ENCODE measurements around the gene VIT. TPM values are rescaled to one million over a fixed set of nuclear protein-coding genes. Genes with fewer than 3 reads are reported as not detected.

The VIT gene
- total RNA-seq, 4 donors from 2014 or later = 1.2 to 5.0 (median 3.8) TPM

DNA sequence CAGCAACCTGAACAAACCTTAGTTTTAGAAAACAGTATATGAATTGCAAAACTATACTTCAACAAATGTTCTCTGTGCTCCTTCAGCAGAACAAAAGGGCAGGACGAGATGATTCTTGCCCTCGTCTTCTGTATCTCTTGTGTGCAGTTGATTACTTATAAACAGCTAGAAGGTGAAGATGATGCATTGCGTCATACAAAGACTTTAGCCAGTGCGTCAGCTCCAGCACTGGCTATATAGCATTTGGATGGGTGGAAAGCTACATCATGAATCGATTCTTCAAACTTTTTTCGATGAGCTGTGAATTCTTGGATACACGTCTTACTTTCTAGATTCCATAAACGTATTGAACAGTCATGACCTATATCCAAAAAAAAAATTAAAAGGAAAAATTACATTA lies 152.8 kb downstream of the VIT start:
- no peak for DNase-seq
- Histone ChIP-seq H3K36me3 (peaks cover 0 to 39% (median 0%) of the 10 kb centered on the region in 3 donors), H3K9me3 (no peaks in the 10 kb centered on the region), H3K4me3 (no peak overlapping the region), H3K4me1 (no peaks in the 10 kb centered on the region), H3K27ac (no peak overlapping the region), H3K27me3 (no peaks in the 10 kb centered on the region)
- TF ChIP-seq, protein P1, sequence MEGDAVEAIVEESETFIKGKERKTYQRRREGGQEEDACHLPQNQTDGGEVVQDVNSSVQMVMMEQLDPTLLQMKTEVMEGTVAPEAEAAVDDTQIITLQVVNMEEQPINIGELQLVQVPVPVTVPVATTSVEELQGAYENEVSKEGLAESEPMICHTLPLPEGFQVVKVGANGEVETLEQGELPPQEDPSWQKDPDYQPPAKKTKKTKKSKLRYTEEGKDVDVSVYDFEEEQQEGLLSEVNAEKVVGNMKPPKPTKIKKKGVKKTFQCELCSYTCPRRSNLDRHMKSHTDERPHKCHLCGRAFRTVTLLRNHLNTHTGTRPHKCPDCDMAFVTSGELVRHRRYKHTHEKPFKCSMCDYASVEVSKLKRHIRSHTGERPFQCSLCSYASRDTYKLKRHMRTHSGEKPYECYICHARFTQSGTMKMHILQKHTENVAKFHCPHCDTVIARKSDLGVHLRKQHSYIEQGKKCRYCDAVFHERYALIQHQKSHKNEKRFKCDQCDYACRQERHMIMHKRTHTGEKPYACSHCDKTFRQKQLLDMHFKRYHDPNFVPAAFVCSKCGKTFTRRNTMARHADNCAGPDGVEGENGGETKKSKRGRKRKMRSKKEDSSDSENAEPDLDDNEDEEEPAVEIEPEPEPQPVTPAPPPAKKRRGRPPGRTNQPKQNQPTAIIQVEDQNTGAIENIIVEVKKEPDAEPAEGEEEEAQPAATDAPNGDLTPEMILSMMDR (IDR thresholded peaks at IDR 0.05) = no peak
- no peak for TF ChIP-seq POLR2A (IDR thresholded peaks at IDR 0.05)

DNA sequence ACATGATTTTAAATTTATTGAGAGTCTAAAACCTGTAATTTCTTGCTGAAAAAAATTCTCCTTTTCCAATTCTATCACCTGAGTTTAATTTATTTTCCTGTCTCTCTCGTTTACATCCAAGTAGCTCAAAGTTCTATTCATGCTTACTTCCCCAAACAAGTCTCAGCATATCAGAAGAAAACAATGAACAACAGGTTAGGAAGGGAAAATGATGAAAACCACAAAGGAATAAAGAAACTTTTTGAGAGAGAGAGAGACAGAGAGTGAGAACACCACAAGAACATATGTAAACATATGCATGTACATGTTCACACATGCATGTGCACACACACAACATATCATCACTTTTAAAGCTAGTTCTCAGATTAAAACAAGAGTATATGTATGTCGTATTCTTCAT lies 157.7 kb downstream of the VIT start:
- Histone ChIP-seq H3K36me3 (peaks cover 0 to 49% (median 0%) of the 10 kb centered on the region in 3 donors), H3K27me3 (no peaks in the 10 kb centered on the region), H3K4me3 (no peak overlapping the region), H3K27ac (no peak overlapping the region), H3K9me3 (no peaks in the 10 kb centered on the region), H3K4me1 (no peaks in the 10 kb centered on the region)
- TF ChIP-seq, protein P1 (IDR thresholded peaks at IDR 0.05) = no peak
- TF ChIP-seq POLR2A (IDR thresholded peaks at IDR 0.05) = no peak
- DNase-seq = no peak

DNA sequence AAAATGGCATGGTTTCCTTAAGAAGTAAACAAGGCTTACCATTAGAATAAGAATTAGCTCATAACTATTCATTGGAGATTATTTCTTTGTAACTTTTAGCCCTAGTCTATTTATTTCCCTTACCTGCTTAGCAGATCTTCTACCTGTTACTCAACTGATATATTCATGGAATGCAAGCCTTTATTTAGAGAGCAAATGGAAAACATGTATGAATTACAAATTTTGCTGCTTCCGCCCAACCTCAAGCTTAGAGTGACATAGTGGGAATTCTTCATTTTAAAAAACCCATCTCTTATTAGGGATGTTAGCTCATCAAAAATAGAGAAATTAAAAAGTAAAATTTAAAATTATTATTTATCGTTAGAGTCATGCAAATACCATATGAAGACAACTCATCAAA lies 158.9 kb downstream of the VIT start:
- Histone ChIP-seq H3K4me1 (no peaks in the 10 kb centered on the region), H3K36me3 (peaks cover 0 to 39% (median 0%) of the 10 kb centered on the region in 3 donors), H3K27me3 (no peaks in the 10 kb centered on the region), H3K4me3 (no peak overlapping the region), H3K9me3 (no peaks in the 10 kb centered on the region), H3K27ac (no peak overlapping the region)
- TF ChIP-seq, protein P1 (IDR thresholded peaks at IDR 0.05) = no peak
- no peak for DNase-seq

DNA sequence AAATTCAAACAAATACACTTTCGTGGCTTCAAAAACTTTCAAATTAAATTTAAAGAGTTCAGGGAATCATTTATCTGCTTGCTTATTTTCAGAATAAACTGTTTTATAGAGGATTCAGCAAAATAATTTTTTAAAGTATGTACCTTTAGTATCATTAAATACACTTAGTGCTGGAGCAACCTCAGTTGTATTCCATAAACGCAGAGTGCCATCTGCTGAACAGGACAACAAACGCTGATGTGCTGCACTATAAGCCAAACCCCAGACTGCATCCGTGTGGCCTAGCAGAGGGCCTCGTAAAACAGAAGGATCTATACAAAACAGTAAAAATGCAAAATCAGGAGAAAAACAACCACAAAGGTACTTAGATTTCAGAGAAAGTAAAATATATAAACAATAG lies 161.2 kb downstream of the VIT start:
- Histone ChIP-seq H3K27me3 (no peaks in the 10 kb centered on the region), H3K9me3 (no peaks in the 10 kb centered on the region), H3K4me1 (no peaks in the 10 kb centered on the region), H3K36me3 (peaks cover 0 to 38% (median 0%) of the 10 kb centered on the region in 3 donors), H3K4me3 (no peak overlapping the region), H3K27ac (no peak overlapping the region)
- no peak for DNase-seq
- no peak for TF ChIP-seq POLR2A (IDR thresholded peaks at IDR 0.05)
- TF ChIP-seq, protein P1 (IDR thresholded peaks at IDR 0.05) = peak in 2 of 6 experiments; percentile 19 to 32

DNA sequence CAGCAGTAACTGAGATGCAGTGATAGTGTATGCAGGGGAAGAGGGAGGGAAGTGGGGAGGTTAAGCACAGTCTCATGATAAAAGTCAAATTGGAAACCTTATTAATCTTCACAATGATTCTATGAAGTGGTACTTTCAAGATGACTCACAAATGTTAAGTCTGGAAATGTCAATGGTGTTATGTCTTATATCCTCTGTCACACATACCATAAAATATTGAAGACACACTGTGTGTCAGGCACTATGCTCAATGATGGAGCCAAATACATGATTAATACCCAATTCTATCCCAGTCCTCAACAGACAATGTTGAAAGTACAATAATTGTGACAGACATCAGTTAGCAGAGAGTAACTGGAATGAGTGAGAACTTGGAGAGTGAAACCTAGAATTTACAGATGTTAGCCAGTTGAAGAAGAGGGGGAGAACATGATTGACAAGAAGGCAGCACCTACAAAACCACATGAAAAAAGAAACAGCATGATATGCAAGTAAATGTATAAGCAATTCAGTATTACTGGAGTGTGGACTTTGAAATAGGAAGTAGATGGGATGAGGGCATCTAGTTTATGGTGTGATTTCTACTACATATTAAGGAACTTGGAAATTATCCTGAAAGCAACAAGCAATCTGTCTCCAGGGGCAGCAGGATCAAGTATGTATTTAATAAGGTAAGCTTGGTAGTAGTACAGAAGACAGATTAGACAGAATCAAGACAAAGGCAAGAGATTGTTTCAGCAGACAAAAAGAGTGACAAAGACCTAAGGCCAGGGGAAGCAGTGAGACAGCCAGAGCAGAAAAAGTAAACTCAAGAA lies 162.3 kb downstream of the VIT start:
- no peaks in the 10 kb centered on the region for H3K9me3 ChIP-seq
- H3K36me3 ChIP-seq = peaks cover 0 to 33% (median 0%) of the 10 kb centered on the region in 3 donors
- no peaks in the 10 kb centered on the region for H3K27me3 ChIP-seq
- no peaks in the 10 kb centered on the region for H3K4me1 ChIP-seq
- H3K4me3 ChIP-seq = no peak overlapping the region
- no peak for TF ChIP-seq POLR2A (IDR thresholded peaks at IDR 0.05)
- TF ChIP-seq, protein P1 (IDR thresholded peaks at IDR 0.05) = no peak
- DNase-seq = no peak
- peak overlapping the region in 2 of 4 donors; percentile 41 to 56 for H3K27ac ChIP-seq

All from Peyer's patch (tissue), 4 donors.